Measurements from ENCODE around the gene RNF5.

- TF ChIP-seq CTCF (IDR thresholded peaks at IDR 0.05; ENCODE audit: low read length) (no peak), EZH2 (IDR thresholded peaks at IDR 0.05; ENCODE audit: borderline replicate concordance, low read length) (no peak)
These were observed 37.7 kb upstream of the RNF5 start for GRCh38 chr6:32140420-32141046.
